ENCODE data around the gene CPT1B.

DNA sequence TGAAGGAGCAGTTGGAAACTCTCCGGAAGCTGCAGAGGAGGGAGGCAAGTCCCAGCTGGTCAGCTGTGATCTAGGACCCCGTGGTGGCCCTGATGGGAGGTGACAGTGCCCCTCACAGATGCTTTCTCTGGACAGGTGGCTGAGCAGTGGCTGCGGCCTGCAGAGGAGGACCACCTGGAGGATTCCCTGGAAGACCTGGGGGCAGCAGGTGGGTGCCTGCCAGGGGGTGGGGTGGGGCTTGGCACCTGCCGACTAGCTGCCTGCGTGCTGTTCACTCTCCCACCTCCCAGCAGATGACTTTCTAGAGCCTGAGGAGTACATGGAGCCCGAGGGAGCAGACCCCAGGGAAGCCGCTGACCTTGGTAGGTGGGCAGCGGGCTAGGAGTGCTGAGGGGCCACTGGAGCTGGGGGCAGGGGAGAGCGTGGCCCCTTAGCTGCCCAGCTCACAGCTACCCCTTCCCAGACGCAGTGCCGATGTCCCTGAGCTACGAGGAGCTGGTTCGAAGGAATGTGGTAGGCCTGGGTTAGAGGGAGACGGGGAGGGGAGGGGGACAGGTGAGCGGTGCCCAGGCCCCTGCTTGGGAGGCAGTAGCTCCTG, 55.9 kb downstream of the CPT1B start:
- no peak for TF ChIP-seq ZNF274 (IDR thresholded peaks at IDR 0.05; ENCODE audit: low read length)
- TF ChIP-seq ZNF274 (tag by site-specific recombination; IDR thresholded peaks at IDR 0.05; ENCODE audit: borderline replicate concordance) = no peak
- no peak for TF ChIP-seq ZNF792 (tag by site-specific recombination; IDR thresholded peaks at IDR 0.05)
- TF ChIP-seq, protein P1, sequence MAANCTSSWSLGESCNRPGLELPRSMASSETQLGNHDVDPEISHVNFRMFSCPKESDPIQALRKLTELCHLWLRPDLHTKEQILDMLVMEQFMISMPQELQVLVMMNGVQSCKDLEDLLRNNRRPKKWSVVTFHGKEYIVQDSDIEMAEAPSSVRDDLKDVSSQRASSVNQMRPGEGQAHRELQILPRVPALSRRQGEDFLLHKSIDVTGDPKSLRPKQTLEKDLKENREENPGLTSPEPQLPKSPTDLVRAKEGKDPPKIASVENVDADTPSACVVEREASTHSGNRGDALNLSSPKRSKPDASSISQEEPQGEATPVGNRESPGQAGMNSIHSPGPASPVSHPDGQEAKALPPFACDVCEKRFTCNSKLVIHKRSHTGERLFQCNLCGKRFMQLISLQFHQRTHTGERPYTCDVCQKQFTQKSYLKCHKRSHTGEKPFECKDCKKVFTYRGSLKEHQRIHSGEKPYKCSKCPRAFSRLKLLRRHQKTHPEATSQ (tag by site-specific recombination; IDR thresholded peaks at IDR 0.05) = no peak
- no peak for TF ChIP-seq ZXDB (tag by site-specific recombination; IDR thresholded peaks at IDR 0.05)
- TF ChIP-seq, protein P2, sequence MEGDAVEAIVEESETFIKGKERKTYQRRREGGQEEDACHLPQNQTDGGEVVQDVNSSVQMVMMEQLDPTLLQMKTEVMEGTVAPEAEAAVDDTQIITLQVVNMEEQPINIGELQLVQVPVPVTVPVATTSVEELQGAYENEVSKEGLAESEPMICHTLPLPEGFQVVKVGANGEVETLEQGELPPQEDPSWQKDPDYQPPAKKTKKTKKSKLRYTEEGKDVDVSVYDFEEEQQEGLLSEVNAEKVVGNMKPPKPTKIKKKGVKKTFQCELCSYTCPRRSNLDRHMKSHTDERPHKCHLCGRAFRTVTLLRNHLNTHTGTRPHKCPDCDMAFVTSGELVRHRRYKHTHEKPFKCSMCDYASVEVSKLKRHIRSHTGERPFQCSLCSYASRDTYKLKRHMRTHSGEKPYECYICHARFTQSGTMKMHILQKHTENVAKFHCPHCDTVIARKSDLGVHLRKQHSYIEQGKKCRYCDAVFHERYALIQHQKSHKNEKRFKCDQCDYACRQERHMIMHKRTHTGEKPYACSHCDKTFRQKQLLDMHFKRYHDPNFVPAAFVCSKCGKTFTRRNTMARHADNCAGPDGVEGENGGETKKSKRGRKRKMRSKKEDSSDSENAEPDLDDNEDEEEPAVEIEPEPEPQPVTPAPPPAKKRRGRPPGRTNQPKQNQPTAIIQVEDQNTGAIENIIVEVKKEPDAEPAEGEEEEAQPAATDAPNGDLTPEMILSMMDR (tag by site-specific recombination; IDR thresholded peaks at IDR 0.05) = no peak
- TF ChIP-seq MEIS1 (CRISPR knock-in tag; IDR thresholded peaks at IDR 0.05; ENCODE audit: borderline replicate concordance) = no peak
- TF ChIP-seq, protein P3, sequence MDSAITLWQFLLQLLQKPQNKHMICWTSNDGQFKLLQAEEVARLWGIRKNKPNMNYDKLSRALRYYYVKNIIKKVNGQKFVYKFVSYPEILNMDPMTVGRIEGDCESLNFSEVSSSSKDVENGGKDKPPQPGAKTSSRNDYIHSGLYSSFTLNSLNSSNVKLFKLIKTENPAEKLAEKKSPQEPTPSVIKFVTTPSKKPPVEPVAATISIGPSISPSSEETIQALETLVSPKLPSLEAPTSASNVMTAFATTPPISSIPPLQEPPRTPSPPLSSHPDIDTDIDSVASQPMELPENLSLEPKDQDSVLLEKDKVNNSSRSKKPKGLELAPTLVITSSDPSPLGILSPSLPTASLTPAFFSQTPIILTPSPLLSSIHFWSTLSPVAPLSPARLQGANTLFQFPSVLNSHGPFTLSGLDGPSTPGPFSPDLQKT (IDR thresholded peaks at IDR 0.05; ENCODE audit: borderline replicate concordance, low read depth, low read length) = no peak
- no peak for TF ChIP-seq ZNF366 (tag by site-specific recombination; conservative IDR thresholded peaks at IDR 0.05)
- no peak for TF ChIP-seq TCF7L2 (IDR thresholded peaks at IDR 0.05; ENCODE audit: borderline replicate concordance, low read depth, low read length)
- TF ChIP-seq ZFP37 (tag by site-specific recombination; IDR thresholded peaks at IDR 0.05) = no peak
- no peak for TF ChIP-seq ZNF549 (tag by site-specific recombination; IDR thresholded peaks at IDR 0.05)
- no peak for TF ChIP-seq ZNF19 (tag by site-specific recombination; IDR thresholded peaks at IDR 0.05; ENCODE audit: low read depth)
